Hepatocyte (in vitro differentiated cells): ENCODE data around the gene PXDN.

Source experiments
- CTCF ChIP-seq: fragments of 200-600 bp; sonication (generic); IDR thresholded peaks from 2 replicates; pipeline ENCODE4 v1.5.1; 2016; ENCODE audit warnings: antibody characterized with exemption, mild to moderate bottlenecking; ENCODE audit not compliant: poor library complexity
- EZH2 ChIP-seq: fragments of 200-600 bp; sonication (generic); IDR thresholded peaks from 2 replicates; pipeline ENCODE4 v1.6.1; 2016; ENCODE audit warnings: antibody characterized with exemption, mild to moderate bottlenecking, borderline replicate concordance
- EZH2phosphoT487 ChIP-seq: fragments of 200-600 bp; sonication (generic); IDR thresholded peaks from one replicate; pipeline ENCODE4 v1.6.1; 2018; ENCODE audit warnings: antibody characterized with exemption, mild to moderate bottlenecking, low read depth, moderate library complexity; ENCODE audit not compliant: unreplicated experiment, severe bottlenecking

GRCh38 chr2:1751767-1752725, 7.7 kb upstream of the PXDN start:
- TF ChIP-seq EZH2, result no peak
- TF ChIP-seq CTCF, result no peak
- no peak for TF ChIP-seq EZH2phosphoT487
